GM19025 (cell line): ENCODE results near the gene USP28.
"Not testable (repeated sequence)": the region's sequence is repeated elsewhere in the genome, so short reads cannot be mapped to it uniquely, and the experiment has no call there.

ENCODE experiments used
- ATAC-seq: cut with Tn5 transposase; IDR thresholded peaks from one replicate; pipeline ENCODE4 v1.9.1; 2021; ENCODE audit warnings: mild to moderate bottlenecking, low read depth, moderate library complexity; ENCODE audit not compliant: unreplicated experiment

The USP28 gene

DNA sequence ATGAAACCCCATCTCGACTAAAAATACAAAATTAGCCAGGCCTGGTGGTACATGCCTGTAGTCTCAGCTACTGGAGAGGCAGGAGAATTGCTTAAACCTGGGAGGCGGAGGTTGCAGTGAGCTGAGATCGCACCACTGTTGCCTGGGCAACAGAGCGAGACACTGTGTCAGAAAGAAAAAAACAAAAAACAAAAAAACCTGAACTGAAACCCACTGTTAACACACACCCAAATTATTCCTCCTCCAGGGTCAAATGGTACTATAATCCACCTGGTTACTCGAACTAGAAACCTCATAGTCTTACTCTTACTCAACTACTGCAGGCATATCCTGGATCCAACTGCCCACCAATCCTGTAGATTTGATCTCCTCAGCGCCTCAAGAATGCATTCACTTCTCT, 35.5 kb downstream of the USP28 start:
- peak; percentile 93 for ATAC-seq

- no peak for ATAC-seq
These were observed 37.4 kb downstream of the USP28 start for GRCh38 chr11:113838005-113838404.

- no peak for ATAC-seq
These were observed 40.1 kb downstream of the USP28 start for GRCh38 chr11:113835306-113835705.

DNA sequence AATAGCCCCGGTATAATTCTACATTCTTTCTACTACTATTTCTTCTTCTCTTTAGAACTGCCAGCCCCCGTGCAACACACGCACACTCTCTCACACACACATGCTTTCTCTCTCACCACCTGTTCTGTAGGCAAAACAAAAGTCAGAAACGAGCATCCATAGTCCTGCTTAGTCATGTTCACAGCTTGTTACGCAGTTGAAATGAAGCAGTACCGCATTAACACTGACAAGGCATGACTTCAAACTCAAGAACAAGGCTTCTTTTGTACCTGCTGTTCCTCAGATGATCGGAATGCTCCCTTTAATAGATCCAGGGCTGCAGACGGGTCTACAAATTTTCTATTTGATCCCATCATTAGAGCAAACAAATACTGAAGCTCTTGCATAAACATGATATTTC, 42.2 kb downstream of the USP28 start:
- no peak for ATAC-seq

GRCh38 chr11:113831314-113831713, 44.1 kb downstream of the USP28 start:
- peak; percentile 72 for ATAC-seq

DNA sequence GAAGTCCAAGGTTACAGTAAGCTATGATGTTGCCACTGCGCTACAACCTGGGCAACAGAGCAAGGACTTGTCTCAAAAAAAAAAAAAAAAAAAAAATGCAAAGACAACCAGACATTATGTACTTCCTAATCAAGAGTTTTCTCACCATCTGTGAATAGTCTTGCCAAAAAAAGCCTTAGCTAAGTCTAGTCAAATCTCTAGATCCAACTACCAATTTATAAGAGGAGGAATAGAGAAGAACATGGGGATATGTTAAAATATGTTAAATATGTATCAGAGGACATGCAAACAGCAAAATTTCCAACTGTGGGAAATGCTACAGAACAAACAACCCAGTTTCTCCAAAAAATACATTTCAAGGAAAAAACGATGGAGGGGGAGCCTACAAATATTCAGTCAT, 45.6 kb downstream of the USP28 start:
- no peak for ATAC-seq

GRCh38 chr11:113828191-113828590, 47.2 kb downstream of the USP28 start:
- no peak for ATAC-seq

- ATAC-seq, result no peak
These were observed 47.9 kb downstream of the USP28 start for GRCh38 chr11:113827477-113827876.

- ATAC-seq, result no peak
These were observed 56.9 kb downstream of the USP28 start for GRCh38 chr11:113818426-113818825.

DNA sequence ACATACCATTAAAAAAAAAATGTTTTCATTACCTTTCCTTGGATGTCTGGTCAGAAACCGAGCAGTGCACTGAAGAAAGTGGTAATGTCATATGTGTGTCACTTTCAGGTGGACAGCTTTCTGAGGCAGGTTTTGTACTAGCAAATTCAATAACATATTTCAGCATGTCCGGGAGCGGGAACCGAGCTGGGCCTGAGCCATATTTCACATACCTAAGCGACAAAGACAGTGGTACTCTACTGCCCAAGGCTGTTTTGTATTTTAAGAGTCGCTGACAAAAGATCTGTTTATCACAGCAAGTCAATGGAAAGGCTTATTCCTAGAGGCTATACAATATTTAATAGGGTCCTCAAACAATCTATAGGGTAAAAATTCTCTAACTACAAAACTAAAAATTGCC, 57.7 kb downstream of the USP28 start:
- ATAC-seq, result no peak

DNA sequence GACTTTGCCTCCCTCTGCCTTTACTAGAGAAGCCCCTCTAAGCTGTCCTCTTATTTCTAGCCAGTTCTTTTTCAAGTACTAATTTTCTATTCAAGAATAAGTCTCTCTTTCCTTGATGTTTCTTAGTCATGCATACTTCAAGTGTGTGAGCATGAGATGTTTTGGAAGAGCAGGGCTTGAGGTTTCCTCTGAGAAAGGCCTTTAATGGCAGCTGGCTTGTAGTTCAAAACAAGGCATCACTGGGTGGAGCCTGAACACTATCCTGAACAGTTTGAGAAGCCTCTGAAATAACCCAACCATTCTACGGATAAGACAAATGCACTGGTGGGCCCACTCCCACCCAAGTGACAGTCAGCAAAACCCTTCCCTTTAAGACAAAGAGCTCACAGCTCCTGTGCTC, 58.2 kb downstream of the USP28 start:
- no peak for ATAC-seq

DNA sequence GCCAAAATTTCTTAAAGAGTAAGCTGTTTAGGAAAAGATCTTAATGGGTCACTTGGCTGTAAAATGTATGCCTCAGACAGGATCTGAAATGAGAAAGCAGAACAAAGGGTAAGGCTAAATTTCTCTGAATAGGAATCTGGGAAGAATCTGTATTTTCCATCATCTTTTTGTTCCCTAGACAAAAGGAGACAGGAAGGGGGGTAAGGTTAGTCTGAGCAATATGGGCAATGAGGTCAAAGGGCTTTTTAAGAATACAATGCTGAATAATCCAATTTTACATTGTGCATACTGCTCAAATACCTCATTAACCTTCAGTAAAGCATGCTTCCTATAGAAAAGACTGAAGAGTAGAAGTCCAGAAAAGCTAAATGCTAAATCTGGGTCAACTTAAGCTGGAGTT, 61.2 kb downstream of the USP28 start:
- no peak for ATAC-seq

GRCh38 chr11:113808931-113809330, 66.4 kb downstream of the USP28 start:
- ATAC-seq, result no peak

- no peak for ATAC-seq
These were observed 69.0 kb downstream of the USP28 start for GRCh38 chr11:113806406-113806805.

DNA sequence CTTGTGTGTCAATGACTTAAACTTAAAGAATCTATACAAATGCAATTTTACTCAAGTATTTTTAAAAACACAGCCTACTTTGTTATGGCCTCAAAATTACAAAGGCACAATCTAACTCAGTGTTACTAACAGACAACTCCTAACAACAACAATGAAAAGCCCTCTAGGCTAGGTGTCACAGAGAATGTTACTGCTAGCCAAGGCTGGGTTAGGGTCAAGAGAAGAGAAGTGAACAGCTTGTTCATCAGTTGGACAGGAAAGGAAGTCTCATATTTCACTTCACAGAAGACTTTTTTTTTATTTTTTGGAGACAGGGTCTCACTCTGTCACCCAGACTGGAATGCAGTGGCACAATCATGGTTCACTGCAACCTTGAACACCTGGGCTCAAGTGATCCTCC, 69.7 kb downstream of the USP28 start:
- no peak for ATAC-seq

GRCh38 chr11:113802621-113803020, 72.8 kb downstream of the USP28 start:
- ATAC-seq, result no peak

DNA sequence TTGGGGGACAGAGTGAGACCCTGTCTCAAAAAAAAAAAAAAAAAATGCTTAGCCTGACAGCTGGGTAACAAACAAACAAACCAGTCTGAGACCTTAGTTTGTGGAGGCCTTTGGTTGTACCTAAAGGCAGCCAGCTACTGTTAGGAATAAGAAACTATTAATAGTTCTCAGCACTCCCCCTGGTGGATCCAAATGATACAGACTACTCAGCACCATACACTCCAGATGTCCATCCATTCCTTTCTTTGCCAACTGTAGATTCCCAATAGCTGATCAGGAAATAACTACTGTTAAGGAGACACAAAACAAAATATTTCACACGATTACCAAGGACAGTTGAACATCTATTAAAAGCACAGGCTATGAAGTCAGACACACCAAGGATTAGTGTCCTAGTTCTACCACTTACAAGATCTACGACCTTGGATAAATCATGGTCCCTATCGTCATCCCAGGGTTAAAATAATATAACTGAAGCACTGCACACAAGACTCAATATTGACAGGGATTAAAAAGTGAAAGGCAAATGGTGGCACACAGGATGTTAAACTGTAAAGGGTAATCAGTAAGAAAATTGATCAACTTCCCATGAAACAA, 78.6 kb downstream of the USP28 start:
- no peak for ATAC-seq

DNA sequence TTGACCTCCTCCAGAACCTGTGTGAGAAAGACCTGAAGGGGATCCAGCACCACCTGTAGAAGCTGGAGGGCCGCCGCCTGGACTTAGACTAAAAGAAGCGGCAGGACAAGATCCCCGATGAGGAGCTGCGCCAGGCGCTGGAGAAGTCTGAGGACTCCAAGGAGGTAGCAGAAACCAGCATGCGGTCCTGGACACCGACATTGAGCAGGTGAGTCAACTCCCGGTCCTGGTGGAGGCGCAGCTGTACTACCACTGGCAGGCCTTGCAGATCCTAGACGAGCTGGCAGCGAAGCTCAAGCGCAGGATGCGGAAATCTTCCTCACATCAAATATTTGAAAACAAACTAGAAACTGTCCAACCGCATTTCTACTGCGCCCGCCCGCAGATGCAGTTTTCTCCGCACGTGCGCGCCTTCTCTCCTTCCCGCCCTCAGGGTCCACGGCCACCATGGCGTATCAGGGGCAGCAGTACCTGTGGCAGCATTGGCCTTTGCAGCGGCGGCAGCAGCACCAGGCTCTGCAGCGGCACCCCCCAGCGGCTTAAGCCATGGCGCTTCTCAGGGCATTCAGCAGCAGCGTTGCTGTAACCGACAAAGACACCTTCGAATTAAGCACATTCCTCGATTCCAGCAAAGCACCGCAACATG, 85.6 kb downstream of the USP28 start:
- no peak for ATAC-seq

DNA sequence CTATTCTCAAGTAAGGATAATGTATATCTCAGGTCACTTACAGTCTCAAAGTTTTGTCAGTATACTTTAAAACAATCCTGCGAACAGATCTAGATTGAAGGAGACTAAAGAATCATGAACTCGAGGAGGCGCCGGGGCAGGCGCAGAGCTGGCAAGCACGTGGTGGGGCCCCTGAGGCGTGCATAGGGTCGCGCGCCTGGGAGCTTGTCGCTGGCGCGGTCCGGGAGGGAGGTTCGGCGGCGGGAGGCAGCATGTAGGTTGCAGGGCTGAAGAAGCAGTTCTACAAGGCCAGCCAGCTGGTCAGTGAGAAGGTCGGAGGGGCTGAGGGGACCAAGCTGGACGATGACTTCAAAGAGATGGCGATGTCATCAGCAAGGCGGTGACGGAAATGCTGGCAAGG, 86.4 kb downstream of the USP28 start:
- not testable (repeated sequence) for ATAC-seq

GRCh38 chr11:113782134-113782533, 93.2 kb downstream of the USP28 start:
- no peak for ATAC-seq

DNA sequence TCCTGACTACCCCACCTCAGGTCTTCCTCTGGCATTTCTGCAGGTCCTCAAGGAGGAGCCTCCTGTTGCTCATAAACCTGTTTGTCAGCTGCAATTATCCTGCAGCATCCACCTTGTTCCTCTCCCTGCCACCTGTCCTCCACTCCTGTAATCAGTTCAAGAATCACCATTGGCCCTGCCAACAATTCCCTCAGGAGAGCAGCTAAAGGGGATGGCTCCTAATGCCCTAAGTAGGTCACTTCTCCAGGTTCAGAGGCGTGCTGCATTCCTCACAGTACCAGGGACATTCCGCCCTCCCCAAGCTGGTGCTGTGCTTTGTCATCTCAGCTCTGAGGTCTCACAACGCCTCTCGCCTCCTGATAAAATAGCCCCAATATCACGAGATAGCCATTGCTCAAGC, 93.7 kb downstream of the USP28 start:
- no peak for ATAC-seq

DNA sequence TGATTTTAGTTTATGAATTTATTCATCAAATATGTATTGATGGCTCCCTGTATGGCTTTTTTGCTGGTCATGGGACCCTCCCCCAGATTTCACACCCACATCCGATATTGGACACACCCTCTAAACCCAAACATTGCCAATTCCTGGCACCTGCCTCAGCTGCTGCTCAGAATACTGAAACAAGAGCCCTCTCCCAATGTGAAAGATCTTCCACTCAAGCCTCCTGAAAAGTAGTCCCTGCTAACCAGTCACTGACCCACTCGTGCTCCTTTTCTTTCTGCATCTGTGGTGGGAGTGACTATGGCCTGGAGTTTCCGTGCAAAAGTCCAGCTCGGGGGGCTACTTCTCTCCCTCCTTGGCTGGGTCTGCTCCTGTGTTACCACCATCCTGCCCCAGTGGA, 95.9 kb downstream of the USP28 start, which contains the start of gene CLDN25:
Gene CLDN25 (plus strand): TSS at position 301 of the 400 bp plus-strand sequence. CDS start 0 bp downstream, at position 301.
- ATAC-seq, result no peak
